Sciatic nerve (tissue), 2 donors: ENCODE data around the gene TIMP3. TPM values are rescaled to one million over a fixed set of nuclear protein-coding genes. Genes with fewer than 3 reads are reported as not detected.

Source experiments
- ATAC-seq: fragments of 200-7000 bp; cut with Tn5 transposase; one replicate; pipeline ENCODE4 v1.9.1; 2020; ENCODE audit warnings: mild to moderate bottlenecking, moderate library complexity
- DNase-seq: peaks from one replicate; pipeline ENCODE4 v3.0.0-alpha.2; 2020; ENCODE audit warnings: low spot score
- intact Hi-C: fragments of 100-400 bp; cut with DNase I; formaldehyde crosslinking; loops from one replicate; pipeline ENCODE4 v1.14.2; 2022
- total RNA-seq: library from RNA; stranded (reverse); fragmentation: NEBNext Ultra II Directional; extraction: Animal tissue kit (Norgen Biotek cat#: 25700); gene quantifications from one replicate; pipeline ENCODE4 v1.2.1, GENCODE V29; 2021
- donor health status: DM: no; HTN: no; CAD: no.
- donor health status: DM: no; HTN: no; CAD: no.

The TIMP3 gene
- total RNA-seq, 1 donor from 2014 or later: 560 TPM

DNA sequence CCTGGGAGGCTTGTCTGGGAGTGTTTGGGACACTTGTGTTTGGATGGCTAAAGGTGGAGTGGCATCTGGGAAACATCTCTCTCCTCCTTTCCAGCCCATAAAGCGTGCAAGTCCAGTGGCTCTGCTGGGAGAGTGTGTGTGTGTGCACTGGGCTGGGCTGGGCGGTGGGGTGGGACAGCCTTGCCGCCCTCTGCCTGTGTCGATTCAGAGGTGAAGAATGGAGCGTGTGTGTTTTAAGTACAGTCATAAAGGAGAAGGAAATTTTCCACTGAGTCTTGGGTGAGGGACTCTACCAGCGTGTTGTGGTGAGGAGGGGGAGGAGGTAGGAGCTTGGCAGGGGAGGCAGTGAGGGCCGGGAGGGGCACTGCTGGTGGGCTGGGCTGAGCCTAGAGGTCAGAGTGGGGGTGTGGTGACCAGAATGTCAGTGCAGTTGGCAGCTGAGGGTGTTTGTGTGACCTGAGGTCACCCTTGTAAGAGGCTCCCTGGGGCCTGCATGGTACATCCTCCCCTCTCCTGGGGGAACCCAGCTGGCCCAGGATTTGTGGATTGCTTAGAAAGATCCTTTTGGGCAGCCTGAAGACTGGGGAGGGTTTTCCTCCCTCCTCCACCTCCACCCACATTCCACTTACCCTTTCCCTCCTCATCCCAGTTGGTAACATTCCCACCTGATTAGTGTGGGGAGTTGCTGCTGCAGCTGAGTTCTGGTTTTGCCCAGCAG, 1.7 kb downstream of the TIMP3 start:
- intact Hi-C loops: loop anchor here (5.0 kb wide), 1 partner anchor 184 kb away; no protein-coding TSS in a partner anchor
- DNase-seq: peak; percentile 72
- ATAC-seq: peak; percentile 49

DNA sequence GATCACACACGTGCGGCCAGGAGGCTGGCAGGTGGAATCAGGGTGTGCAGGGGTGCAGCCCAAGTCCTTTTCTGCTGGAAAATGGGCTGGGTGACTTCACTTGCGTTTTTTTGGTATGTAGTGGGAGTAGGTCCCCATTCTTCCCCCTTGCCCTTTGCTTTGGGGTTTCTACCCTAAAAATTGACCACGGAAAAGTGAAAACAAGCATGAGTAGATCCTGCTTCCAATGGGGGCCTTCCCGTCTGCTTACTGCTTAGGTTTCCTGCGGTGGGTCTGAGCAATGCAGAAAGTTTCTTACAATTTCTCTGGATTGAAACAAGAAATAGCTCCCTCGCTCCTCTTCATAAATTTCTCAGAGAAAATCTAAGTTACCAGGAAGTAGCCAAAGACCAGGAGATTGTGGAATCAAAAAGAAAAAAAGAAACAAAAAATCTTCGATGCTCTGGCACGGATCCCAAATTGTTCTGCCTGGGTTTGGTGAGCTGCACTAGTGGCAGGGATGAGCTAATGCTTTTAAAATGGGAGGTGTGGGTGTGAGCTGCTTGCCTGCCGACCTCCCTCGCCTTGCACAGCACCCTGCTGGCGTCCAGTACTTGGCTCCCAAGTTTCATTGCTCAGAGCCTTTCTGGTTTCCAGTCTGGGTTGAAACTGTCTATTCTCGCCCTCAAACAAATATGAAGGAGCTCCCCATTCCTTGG, 2.4 kb downstream of the TIMP3 start:
- DNase-seq (no peak), ATAC-seq (peak; percentile 27)
- intact Hi-C loops: loop anchor here (5.0 kb wide), 1 partner anchor 183 kb away; no protein-coding TSS in a partner anchor

DNA sequence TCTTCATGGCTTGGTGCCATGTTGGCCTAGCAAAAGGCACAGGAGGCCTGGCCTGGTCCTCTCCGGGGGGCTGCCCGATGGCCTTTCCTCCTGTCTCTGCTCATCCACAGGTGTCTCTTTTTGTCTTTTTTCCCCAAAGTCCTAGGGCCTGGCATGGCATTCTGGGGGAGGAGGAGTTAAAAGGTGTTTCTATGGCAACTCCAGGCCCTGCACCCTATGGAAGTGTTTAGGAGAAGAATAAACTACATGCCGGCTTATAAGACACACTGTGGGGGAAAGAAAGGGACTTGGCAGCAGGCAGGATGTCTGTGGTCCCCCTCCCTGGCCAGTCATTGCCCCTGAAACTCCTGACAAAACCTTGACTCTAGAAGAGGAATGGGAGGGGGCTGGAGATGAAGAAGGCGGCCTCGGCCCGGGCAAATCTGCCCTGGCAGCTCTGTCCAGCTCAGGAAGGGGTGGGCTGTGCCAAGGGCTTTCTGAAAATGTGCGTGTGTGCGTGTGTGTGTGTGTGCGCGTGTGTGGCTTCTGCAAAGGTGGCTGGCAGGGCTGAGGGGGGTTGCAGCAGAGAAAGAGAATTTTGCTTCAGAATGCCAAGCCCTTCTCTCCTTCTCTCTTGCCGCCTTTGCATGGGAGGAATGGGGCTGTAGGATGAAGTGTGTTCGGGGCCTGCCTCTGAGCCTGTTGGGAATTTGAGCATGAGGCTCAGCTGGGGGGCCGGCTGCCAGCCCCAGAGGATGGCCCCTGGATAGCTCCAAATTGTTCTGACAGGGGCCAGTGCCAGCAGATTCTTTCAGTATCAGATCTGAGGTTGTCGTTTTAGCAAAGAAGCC, 3.2 kb downstream of the TIMP3 start:
- DNase-seq (no peak), ATAC-seq (no peak)
- intact Hi-C loops: loop anchor here (5.0 kb wide), 1 partner anchor 183 kb away; no protein-coding TSS in a partner anchor

DNA sequence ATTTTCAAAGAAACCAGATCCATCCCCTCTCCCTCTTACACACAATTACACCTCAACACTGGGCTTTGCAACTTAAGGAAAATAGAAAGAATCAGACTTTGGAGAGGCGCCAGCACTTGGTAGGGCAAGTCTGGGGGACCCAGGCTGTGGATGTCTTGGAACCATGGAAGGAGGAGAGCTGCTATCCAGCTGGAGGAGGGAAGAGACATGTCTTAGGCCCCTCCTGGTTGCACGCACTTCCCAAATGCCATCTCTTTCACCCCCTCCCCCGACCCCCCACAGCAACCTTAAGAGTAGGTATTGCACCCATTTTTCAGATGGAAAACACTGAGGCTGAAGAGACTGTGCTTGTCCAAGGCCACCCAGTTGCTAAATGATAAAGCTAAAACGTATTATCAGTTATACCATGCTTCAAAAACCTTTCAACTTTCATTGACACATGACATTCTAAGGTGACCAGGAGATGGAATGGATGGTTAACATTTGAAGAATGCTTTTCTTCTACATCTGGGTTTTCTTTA, 3.9 kb downstream of the TIMP3 start:
- ATAC-seq: no peak
- no peak for DNase-seq
- intact Hi-C loops: no loop called here

DNA sequence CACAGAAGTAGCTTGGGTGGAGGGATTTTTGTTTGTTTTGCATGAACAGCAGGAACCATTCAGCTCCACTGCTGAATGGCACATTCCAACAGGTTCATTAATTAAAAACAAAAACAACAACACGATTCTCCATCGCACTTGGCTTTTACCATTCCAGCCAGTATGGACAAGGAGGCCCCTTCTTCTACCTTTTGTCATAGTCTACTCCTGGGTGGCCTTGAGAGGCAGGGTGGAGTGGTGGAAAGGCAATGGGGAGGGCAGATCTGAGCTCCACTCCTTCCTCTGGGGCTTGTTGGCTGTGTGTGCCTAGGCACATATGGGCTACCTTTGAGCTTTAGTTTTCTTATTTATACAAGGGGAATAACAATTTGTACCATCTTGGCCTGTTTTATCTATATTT, 4.8 kb downstream of the TIMP3 start:
- ATAC-seq (no peak), DNase-seq (no peak)
- intact Hi-C loops: no loop called here

DNA sequence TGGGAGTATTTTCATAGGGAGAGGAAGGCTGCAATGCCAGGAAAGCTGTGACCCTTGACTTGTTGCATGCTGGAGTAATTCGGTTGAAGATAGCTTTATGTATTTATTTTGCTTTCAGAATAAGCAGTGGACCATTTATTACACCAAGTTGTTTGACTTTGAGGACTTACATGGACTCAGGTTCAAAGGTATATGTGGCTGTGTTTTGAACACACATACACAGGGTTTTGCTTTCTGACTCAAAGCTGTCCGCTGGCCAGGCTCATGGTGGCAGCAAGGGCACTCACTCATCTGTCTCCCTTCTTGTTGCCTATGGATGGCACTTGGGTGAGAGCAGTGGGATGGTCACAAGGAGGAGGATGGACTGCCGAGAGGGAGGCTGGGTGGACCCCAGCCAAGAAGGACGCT, 6.5 kb downstream of the TIMP3 start:
- no peak for DNase-seq
- ATAC-seq: no peak
- intact Hi-C loops: no loop called here

DNA sequence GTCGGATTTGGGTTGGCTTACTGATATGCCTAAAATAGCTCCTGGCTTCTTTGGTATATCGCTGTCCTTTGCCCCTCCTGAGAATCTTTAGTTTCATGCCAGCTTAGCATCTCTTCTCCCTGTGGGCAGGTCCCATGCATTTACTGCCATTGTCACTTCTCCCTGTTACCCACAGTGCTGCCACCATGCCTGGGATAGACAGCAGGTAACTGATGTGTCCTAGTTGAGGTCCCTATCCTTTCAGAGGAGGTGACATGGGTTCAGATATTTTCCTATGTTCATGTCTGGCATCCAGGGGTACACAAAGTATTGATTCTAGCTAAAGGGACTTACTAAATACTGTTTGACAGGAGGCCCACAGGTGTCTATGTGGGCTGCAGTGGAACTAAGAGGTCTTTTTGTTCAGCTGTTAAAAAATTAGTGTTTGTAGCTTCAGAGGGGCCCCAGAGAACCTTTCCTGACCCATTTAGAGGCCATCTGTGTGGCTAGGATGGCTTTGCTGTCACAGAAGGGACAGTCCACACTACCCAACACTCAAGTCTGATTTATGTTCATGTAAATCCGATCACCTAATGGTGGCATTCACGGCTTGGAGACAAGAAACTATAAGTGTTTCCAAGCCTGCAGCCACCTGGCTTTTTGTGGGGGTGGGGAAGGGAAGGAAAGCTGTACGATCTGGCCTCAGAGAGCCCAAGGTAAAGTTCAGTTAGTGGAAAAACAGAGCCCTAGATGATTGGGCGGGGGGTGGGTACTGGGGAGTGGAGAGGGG, 8.5 kb downstream of the TIMP3 start:
- no peak for ATAC-seq
- intact Hi-C loops: no loop called here
- DNase-seq: no peak

DNA sequence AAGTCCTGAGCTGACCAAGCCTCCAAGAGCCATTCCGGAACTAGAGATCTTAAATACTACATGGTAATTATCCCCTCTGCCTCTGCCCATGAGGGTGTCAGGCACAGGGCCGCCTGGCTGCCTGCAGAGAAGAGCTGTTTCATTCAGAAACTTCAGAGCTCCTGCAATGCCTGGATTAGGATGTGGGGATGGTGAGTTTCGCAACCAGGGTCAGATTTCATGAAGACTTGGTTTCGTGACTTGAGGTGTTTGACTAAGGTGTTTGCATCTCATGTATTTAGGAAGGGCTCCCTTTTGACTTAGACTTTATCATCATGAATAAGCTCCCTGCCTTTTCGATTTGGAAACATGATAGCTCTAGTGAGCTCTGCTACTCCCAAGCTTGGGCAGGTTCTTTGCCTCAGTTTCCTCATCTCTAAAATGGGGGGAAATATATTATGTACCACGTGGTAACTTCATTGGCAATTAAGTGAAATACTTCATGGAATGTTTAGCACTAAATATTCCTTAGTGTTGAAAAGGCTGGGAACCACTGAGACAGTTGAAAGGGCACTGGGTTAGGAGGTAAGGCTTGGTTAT, 9.1 kb downstream of the TIMP3 start:
- DNase-seq (no peak), ATAC-seq (no peak)
- intact Hi-C loops: no loop called here

DNA sequence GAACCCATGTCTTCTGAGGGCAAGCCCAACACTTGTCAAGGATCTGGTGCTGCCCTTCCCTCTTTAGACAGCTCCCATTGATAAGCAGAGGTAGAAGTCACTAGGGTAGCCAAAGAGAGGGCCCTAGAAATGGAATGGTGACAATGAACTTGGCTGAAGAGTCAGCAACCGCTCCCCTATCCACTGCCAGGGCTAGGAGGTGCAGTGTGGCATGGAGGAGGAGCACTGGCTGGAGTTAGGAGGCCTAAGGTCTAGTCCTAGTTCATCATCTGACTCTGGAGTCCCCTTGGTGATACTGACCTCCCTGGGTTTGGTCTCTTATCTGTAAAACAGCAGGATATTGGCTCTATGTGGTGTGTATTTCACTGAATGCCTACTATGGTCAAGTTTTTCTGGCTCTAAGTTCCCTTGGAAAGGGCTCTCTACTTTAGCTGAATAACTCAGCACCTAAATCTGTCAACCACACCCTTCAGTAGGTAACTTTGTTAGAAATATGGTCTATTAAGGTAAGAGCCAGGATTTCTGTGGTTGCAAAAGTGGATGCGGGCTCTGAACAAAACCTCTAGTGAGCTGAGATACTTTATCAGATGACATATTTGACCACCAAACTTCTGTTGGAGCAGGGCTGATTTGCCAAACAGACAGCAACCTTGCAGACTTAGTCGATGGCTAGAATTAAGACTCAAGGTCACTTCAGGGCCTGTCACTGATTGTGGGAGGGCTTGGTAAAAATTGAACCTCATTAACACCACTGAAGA, 10.5 kb downstream of the TIMP3 start:
- intact Hi-C loops: no loop called here
- DNase-seq (no peak), ATAC-seq (no peak)

DNA sequence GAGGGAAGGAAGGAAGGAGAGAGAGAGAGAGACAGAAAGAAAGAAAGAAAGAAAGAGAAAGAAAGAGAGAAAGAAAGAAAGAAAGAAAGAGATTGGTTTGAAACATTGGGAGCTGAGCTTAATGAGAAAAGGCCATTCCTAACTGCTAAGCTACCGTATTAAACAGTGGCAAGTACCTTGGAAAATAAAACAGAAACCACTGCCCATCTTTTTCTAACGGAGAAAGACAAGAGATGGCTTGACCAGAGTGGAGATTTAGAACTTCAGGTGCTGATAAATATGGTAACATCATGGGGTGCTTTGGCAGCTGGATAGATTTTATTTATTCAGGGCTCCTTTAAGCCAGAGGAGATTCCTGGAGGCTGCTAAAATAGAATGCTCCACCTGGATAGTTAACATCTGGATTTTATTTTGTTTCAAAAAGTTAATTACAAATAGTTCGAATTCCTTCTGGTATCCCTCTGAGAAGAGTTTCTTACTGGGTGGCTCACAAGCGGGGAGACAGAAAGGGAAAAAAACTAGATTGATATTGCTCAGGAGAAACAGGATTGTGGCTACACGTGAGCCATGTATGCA, 12.9 kb downstream of the TIMP3 start:
- no peak for ATAC-seq
- intact Hi-C loops: no loop called here

DNA sequence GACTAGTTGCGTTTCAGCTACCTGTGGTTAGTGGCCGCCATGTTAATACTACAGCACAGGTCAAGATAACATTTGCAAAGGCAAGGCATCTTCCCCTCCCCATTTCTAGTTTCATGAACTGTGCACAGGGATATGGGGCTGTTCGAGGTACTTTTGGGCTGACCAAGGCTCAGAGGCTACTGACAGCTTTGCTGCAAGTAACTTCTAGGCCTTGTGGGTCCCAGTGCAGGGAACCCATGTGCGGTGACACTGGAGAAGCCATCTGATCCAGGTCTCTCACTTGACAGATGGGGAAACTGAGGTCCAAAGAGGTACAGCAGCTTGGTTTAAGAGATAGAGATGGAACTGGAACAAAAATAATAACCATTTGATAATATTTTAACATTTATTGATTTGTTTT, 13.6 kb downstream of the TIMP3 start:
- ATAC-seq: no peak
- no peak for DNase-seq
- intact Hi-C loops: no loop called here

More for the DNA sequence above, 12.9 kb downstream of the TIMP3 start:
- DNase-seq: no peak

DNA sequence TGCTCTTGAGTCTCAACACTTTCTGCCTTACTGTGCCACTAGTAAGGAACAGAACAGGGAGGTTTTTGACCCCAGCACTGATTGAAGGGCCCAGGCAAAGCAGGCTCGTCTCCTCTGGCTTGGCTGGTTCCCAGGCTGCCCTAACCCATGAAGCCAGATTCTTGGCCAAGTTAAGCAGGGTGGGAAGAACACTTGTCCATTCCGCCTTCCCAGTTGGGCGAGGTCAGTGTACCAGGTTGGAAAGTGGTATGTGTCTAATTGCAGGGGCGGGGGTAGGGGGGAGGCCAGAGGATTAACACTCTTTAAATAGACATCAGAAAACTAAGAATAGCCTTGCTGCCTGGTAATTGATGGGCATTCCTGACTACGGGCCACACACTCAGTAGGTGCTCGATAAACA, 14.4 kb downstream of the TIMP3 start:
- intact Hi-C loops: no loop called here
- ATAC-seq (peak; percentile 51), DNase-seq (no peak)

DNA sequence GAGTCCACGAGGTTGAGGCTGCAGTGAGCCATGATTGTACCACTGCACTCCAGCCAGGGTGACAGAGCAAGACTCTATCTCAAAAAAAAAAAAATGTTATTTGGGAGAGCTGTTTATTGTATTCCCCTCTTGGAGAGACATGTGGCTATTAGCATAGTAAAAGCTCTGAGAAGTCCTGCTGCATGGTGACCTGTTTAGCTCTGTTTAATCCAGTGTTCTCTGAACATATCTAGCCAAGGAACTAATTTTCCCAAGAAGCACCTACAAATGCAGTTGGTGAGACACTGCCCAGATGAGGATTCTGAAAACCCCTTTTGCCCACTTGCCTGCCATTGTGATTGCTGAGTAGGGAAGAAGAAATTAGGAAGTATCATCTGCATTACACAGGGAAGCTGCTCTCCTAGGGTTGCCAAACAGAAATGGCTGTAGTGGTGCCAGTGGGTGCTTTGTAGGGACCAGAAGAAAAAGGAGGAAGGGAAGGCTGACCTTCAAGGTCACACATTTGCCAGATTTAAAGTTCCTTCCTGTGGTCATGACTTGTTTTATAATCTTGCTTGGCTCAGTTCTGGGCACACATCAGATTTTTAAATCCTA, 15.7 kb downstream of the TIMP3 start:
- intact Hi-C loops: no loop called here
- ATAC-seq (no peak), DNase-seq (no peak)

DNA sequence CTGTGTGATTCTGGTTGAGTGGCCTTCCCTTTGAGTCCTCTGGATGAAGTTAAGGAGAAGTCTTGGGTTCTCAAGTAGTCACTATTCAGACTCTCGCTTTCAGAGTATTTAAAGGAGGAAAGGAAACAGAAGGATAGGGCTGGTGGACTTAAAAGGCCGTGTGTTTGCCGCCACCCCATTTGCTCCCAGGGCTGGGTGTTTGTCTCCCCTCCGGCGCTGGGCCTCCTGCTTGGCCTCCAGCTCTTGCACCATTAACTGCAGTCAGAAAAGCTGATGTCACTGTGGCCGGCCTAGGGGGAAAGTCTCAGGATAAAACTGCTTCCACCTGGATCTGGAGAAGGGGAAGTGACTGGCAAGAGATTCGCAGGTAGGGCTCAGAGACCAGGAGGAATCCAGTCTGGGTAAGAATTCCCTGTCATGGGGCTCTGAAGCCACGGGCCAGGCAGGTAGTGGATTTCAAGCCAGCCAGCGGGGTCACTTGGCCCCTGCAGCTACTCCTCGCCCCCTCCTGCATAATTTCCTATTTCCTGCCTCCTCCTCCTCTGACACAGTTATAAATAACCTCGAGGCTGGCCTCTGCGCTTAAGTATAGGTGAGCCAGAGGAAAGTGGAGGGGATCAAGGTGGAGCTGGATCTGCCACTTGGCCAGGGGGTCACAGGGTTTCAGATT, 17.1 kb downstream of the TIMP3 start:
- intact Hi-C loops: no loop called here
- DNase-seq: no peak
- no peak for ATAC-seq

DNA sequence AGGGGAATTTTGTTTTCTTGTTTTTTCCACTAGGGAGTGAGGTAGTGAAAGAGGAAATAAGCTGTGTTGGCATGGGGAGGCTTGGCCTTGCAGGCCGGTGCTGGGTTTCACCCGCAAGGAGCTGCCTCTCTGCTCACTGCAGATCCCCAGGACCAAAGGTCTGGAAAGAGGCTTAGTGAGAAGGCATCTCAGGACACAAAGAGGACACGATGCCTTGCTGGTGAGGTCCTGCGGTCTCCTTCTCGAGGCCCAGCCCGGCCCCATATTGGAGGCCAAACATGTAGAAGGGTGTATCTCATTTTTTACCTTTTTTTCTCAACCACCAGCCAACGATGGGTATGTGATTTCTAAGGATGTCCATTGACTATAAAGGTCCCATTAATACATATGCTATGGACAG, 17.6 kb downstream of the TIMP3 start:
- ATAC-seq: no peak
- no peak for DNase-seq
- intact Hi-C loops: no loop called here
